IPS-NIHi11 (cell line): ENCODE results near the gene DNTT.

Experiments used
- DNase-seq: peaks from one replicate; pipeline ENCODE4 v3.0.0; 2012; ENCODE audit warnings: mixed read lengths, low spot score

The DNTT gene

GRCh38 chr10:96304230-96304629 lies at the start of gene DNTT:
Gene DNTT (plus strand): TSS chr10:96304434. CDS start chr10:96304498, 64 bp downstream.
- DNase-seq, result no peak

DNA sequence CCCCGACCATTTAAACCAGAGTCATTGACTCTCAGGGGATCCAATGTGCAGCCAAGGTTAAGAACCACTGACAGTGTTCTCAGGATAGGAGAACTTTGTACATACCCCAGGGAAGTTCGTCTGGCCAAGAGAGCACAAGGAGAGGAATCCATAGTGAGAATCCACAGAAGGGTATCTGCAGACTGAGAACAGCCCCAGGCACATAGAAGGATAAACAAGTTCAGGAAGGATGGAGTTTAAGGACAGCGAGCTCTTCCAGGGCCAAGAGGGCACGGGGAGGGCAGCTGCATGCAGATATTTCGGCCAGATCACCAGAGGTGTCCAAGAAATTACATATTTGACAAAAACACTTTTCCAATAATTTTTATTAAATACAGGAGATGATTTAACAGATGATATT lies 49.3 kb upstream of the DNTT start:
- DNase-seq, result no peak

DNA sequence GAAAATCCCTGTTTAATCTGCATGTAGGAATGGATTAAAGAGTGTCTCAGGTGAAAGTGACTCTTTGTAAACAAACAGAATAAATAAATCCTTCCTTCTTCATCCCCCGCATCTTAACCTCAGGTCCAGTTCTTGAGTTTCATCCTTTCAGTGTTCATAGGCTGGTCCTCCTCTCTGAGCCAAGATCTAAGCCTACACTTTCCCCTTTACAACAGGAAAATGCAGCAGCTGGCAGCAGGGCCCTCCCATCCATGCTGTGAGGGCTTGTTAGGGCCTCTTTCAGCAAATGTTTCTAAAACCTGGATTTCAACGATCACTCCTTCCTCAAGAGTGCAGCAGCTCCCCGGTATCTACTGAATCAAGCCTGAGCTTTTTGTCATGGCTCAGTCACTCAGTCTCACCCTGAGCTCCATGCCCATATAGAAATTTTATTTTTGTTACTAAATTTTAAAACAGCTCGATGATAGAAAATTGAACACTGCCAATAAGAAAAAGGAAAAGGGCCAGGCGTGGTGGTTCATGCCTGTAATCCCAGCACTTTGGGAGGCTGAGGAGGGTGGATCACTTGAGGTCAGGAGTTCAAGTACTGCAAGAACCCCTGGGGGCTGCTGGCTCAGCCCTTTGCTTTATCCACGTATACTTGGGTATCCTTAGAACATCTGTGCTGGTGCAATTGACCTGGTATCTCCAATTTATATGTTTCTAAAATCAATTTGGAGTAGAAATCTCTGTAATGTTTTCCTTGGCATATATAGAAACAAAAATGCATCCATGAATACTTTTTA lies 48.5 kb upstream of the DNTT start:
- DNase-seq, result no peak

- DNase-seq, result no peak
Measured at GRCh38 chr10:96257944-96258343, 46.3 kb upstream of the DNTT start.

GRCh38 chr10:96259150-96259549 lies 45.1 kb upstream of the DNTT start:
- DNase-seq, result no peak

DNA sequence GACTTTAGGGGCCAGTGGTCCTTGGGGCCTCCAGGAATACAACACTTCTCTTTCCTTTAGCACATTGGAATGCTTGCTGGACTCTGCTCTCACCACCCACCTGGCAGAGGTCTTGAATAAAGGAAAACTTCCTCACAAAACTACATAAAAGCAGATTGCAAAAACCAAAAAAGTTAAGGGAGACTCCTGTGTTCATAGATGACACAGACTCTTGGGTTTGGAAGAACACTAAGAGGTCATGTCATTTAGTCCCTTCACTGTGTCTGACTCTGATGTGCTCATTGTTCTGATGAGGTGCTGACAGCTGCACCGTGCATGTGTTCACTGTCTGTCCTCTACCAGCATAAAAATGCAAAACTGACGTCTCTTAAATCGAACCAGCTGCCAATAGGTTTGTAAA lies 44.2 kb upstream of the DNTT start:
- DNase-seq, result no peak

- DNase-seq, result no peak
Measured at GRCh38 chr10:96261132-96261531, 43.1 kb upstream of the DNTT start.

DNA sequence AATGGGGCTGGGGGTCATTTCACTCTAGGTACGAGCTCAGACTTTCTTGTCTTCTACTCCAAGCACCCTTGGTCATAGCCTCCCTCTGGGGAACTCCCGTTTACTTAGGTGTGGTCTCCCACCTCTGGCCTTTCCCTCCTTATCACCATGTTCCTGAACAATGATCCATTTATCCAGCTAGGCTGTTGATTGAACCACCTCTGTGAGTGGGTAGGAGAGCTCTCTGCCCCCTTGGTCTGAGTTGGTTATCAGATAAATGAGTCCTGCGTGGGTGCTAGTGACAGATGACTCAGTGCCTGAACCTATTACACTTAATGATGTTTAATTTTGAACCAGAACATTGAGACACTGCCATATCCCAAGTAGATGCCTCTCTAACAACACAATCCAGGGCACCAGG lies 42.3 kb upstream of the DNTT start:
- no peak for DNase-seq

DNA sequence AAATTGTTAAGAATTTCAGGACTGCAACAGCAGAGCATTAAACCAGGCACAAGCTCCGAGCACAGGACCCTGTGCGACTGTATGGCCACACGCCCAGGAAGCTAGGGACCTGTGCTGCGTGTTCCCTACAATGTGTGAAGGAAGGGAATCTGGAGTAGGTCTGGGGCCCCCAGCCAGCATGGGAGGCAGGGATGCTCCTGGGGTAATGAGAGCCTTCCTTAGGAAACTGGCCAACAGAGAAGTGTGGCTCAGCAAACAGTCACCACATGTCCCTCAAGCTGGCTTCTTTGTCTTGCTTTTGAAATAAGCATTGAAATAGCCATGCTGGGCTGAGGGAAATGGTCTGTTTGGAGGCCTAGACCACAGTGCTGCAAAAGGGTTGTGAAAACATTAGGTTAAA lies 41.1 kb upstream of the DNTT start:
- DNase-seq, result no peak

GRCh38 chr10:96263669-96264068 lies 40.6 kb upstream of the DNTT start:
- no peak for DNase-seq

DNA sequence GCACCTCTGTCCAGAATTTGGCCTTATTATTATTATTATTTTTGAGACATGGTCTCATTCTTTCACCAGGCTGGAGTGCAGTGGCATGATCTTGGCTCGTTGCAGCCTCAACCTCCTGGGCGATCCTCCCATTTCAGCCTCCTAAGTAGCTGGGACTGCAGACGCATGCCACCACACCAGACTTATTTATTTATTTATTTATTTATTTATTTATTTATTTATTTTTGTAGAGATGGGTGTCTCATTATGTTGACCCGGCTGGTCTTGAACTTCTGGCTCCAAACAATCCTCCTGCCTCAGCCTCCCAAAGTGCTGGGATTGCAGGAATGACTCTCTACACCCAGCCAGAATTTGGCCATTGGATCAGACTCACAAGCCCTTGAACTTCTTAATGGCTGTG lies 39.3 kb upstream of the DNTT start:
- no peak for DNase-seq

GRCh38 chr10:96266118-96266770 lies 38.0 kb upstream of the DNTT start:
- DNase-seq, result no peak

GRCh38 chr10:96267234-96267705 lies 37.0 kb upstream of the DNTT start:
- DNase-seq, result no peak

- DNase-seq, result no peak
Measured at GRCh38 chr10:96268341-96268909, 35.8 kb upstream of the DNTT start.

GRCh38 chr10:96269438-96270300 lies 34.6 kb upstream of the DNTT start:
- DNase-seq, result no peak

GRCh38 chr10:96270571-96270970 lies 33.7 kb upstream of the DNTT start:
- DNase-seq, result no peak

DNA sequence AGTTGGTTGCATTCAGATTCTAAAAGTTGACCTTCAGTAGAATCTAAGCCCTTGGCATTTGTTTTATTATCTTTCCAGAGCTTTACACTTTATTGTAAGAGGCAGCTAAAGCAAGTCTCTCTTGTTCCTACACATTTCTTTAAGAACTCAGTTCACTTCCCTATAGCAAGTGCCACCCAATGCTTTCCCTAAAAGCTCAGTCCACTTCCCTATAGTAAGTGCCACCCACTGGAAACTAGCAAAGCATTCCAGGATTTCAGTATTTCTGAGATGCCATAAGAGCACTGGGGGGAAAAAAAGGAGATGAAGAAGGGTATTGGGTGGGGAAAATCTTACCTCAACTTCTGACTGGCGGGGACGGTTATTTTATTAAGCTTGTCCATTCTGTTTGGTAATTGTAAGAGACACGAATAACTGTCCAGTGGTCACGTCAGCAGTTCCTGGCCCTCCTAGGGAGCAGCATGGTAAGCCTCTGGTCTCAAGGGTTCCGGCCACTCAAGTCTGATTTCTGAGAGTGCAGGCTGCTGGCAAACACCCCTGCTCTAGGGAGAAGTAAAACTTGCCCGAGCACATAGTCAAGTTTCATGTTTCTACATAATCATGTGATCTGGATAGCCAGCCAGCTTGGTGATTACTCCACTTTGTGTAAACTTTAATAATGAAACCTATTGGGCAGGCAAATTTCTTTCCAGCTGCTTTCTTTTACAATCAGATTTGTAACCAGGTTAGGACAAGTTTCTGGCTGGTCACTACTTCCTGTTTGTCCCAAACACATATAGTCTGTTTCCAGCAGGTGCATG lies 33.0 kb upstream of the DNTT start, which contains the start of gene BLNK:
Gene BLNK (minus strand): TSS at position 554 of the 800 bp plus-strand sequence. CDS start 171 bp downstream, at position 383.
- DNase-seq, result peak; percentile 68

- no peak for DNase-seq
Measured at GRCh38 chr10:96272316-96273280, 31.6 kb upstream of the DNTT start.

DNA sequence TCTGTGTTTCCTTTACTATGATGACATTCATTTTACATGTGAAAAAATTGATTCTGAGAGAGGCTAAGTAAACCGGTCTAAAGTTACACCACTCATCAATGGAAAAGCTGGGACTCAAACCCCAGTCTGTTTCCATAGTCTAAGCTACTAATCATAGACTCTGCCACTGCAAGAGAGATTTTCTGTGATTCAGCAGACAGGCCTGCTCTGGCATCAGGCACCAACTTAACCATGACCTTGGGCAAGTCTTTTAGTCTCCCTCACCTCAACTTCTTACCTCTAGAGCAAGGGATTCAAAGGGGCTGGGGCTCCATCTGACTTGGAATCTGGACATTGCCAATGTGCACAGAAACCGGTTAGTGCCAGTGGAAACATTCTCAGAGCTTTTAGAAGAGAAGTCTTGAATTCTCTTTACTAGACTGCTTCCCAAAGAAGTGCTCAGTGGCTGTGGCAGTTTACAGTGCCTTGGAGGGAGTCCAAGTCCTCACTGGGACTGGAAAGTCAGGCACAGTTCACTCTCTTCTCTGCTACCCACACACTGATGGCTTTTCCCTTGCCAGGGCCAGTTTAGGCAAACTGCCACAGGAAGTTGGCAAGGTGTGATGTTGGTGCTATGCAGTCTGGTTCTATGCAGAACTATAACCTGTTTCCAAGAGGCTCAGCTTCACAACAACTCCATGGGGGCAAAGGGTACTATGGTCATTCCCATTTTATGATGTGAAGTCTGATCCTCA lies 28.4 kb upstream of the DNTT start:
- no peak for DNase-seq
